Measurements from ENCODE around the gene SLC20A1. TPM values are rescaled to one million over a fixed set of nuclear protein-coding genes. Genes with fewer than 3 reads are reported as not detected.

The SLC20A1 gene
- total RNA-seq, 2 experiments from 2014 or later: 165 to 167 TPM

DNA sequence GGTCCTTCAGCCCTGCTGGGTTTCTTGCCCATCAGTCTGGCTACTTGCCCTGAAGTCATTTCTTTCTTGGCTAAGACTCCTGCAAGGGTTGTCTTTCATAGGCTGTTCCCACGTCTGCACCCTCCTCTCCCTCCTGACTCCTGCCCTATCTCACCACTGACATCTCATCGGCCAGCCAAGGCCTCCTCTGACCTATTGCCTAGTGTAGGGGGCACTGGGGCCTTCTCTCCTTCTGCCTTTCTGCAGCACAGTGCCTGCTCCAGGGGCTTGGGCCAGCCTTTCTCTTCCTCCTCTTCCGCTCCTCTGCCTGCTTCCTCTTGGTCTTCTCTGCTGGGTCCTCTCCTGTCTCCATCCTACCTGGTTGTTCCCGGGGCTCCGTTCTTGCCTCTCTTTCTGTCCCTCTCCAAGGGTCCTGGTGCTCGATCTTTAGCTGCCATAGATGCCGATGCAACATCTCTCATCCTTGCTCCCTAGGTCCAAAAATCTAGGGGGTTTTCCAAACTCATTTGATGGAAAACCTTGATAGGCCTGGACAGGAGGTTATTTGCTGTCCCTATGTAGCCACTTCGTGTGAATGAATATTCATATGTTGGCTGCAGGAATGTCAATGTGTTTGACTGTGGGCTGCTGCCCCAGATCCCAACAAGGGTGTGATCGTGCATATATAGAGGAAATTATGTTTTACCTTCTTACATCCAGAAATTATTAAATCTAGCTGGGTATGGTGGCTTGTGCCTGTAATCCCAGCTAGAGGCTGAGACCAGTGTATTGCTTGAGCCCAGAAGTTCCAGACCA is 65.4 kb downstream of the SLC20A1 start:
- peaks cover 17% of the 10 kb centered on the region for H3K27me3 Mint-ChIP-seq
- H3K9me3 Mint-ChIP-seq: no peaks in the 10 kb centered on the region
- POLR2A ChIA-PET: no interaction called here
- H3K27ac Mint-ChIP-seq: no peak overlapping the region
- CTCF ChIA-PET: interaction anchor here (0.9 to 3.6 kb wide), 5 partner anchors 13 to 84 kb away, joined by 3 to 23 read pairs (median 5); no protein-coding TSS in a partner anchor
- H3K4me1 Mint-ChIP-seq: peaks cover 41% of the 10 kb centered on the region
- no peaks in the 10 kb centered on the region for H3K36me3 Mint-ChIP-seq (ENCODE audit: low read depth)
- H3K4me3 Mint-ChIP-seq: no peak overlapping the region
- no peak for DNase-seq

GRCh38 chr2:112712465-112712864 is 66.7 kb downstream of the SLC20A1 start:
- ChIA-PET CTCF (interaction anchor here (0.9 to 3.6 kb wide), 5 partner anchors 12 to 86 kb away, joined by 3 to 23 read pairs (median 6); no protein-coding TSS in a partner anchor), POLR2A (interaction anchor here (0.6 kb wide), 1 partner anchor 87 kb away, joined by 3 read pairs; no protein-coding TSS in a partner anchor)
- no peak for DNase-seq
- Mint-ChIP-seq H3K9me3 (peaks cover 2% of the 10 kb centered on the region), H3K4me1 (peaks cover 28% of the 10 kb centered on the region), H3K4me3 (no peak overlapping the region), H3K27me3 (peaks cover 19% of the 10 kb centered on the region), H3K36me3 (ENCODE audit: low read depth) (no peaks in the 10 kb centered on the region), H3K27ac (no peak overlapping the region)

GRCh38 chr2:112712903-112713584 is 67.3 kb downstream of the SLC20A1 start:
- ChIA-PET POLR2A (interaction anchor here (0.6 kb wide), 1 partner anchor 88 kb away, joined by 3 read pairs; no protein-coding TSS in a partner anchor), CTCF (interaction anchor here (0.5 to 3.6 kb wide), 7 partner anchors 10 to 446 kb away, joined by 3 to 23 read pairs (median 4); no protein-coding TSS in a partner anchor)
- Mint-ChIP-seq H3K9me3 (peaks cover 4% of the 10 kb centered on the region), H3K36me3 (ENCODE audit: low read depth) (no peaks in the 10 kb centered on the region), H3K4me1 (peaks cover 22% of the 10 kb centered on the region), H3K27me3 (peaks cover 21% of the 10 kb centered on the region), H3K27ac (no peak overlapping the region), H3K4me3 (no peak overlapping the region)
- DNase-seq: no peak

Other genes with a start within 250 kb of the SLC20A1 start
- gene RGPD8, start 212.3 kb upstream of the SLC20A1 start, total RNA-seq: 1 to 10 TPM; 4.1 to 4.2 TPM
- 10 to 100 TPM; 38.5 to 38.6 TPM for gene TTL, start 163.8 kb upstream of the SLC20A1 start, total RNA-seq
- 10 to 100 TPM; 34.6 to 35.2 TPM for gene POLR1B, start 103.5 kb upstream of the SLC20A1 start, total RNA-seq
- 10 to 100 TPM; 33.5 to 33.6 TPM for gene CHCHD5, start 61.3 kb upstream of the SLC20A1 start, total RNA-seq
- gene NT5DC4, start 75.1 kb downstream of the SLC20A1 start, total RNA-seq: not detected
- gene CKAP2L, start 118.7 kb downstream of the SLC20A1 start, total RNA-seq: 10 to 100 TPM; 59.1 to 78.1 TPM
- under 1 TPM; 0.17 to 0.21 TPM for gene IL1A, start 138.6 kb downstream of the SLC20A1 start, total RNA-seq
- gene IL1B, start 190.8 kb downstream of the SLC20A1 start, total RNA-seq: not detected

All from activated CD4-positive, alpha-beta T cell treated with anti-CD3 and anti-CD28 coated beads, Interleukin-2, amount 10 ng/mL, durations not matched to agents 7 days and 5 days (primary cell).